Hepatic stellate cell (primary cell): ENCODE results near the gene MIF.
"Not testable (repeated sequence)": the region's sequence is repeated elsewhere in the genome, so short reads cannot be mapped to it uniquely, and the experiment has no call there.

ENCODE experiments used
- DNase-seq: peaks from one replicate; pipeline ENCODE4 v3.0.0; 2011; ENCODE audit warnings: low spot score

The MIF gene

DNA sequence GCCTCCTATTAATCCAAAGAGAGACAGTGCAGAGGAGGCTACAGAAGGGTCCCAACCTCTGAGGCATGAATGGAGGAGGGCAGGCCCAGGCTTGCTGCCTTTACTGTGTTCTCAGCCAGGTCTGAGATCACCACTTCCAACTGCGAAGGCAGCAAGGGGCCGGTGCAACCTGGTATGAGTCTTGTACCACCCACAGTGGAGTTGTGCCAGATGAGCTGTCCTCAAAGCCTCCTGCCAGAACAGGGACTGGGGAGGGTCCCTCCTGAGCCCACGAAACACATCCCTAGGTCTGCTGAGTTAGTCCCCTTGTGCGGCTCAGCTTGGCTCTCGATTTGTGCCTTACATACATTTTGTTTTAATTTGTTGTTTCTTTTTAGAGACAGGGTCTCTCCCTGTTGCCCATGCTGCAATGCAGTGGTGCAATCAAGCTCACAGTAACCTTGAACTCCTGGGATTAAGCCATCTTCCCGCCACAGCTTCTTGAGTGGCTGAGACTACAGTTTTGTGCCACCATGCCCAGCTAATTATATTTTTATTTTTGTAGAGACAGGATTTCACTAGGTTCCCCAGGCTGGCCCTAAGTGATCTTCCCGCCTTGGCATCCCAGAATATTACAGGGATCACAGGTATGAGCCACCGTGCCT, 9.3 kb downstream of the MIF start:
- DNase-seq = no peak

DNA sequence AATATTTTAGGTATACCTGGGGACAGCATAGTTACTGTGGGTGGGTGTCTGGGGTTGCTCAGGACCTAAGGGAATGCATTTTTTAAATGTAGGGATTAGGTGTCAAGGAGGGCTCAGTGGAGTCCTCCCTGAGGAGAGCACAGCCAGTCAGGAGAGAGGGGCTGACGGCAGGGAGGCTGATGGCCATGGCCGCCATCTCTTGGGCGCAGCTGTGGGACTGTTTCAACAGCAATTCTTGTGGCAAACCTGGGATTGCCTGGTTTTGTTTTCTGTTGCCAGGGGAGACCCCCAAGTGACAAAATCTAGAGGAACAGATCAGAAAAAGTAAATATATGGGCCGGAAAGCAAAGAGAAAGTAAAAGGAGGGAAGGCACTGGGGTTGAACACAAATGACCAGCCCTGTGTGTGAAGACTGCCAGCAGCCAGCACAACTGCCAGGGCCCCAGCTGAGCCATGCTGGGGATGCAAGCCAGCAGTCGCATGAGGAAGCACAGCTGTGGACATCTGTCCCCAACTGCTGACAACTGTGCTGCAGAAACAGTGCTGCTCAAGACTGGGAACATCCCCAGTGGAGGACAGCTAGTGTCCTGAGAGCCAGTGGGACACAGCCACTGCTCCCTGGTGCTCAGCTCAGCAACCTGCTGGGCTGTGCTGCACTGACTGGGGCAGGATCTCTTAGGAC, 10.5 kb downstream of the MIF start:
- no peak for DNase-seq

- no peak for DNase-seq
Observed at GRCh38 chr22:23906641-23907040, 12.5 kb downstream of the MIF start.

DNA sequence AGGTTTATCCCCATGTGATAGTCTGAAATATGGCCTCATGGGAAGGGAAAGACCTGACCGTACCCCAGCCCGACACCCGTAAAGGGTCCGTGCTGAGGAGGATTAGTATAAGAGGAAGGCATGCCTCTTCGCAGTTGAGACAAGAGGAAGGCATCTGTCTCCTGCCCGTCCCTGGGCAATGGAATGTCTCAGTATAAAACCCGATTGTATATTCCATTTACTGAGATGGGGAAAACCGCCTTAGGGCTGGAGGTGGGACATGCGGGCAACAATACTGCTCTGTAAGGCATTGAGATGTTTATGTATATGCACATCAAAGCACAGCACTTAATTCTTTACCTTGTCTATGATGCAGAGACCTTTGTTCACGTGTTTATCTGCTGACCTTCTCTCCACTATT, 13.2 kb downstream of the MIF start:
- DNase-seq = not testable (repeated sequence)

DNA sequence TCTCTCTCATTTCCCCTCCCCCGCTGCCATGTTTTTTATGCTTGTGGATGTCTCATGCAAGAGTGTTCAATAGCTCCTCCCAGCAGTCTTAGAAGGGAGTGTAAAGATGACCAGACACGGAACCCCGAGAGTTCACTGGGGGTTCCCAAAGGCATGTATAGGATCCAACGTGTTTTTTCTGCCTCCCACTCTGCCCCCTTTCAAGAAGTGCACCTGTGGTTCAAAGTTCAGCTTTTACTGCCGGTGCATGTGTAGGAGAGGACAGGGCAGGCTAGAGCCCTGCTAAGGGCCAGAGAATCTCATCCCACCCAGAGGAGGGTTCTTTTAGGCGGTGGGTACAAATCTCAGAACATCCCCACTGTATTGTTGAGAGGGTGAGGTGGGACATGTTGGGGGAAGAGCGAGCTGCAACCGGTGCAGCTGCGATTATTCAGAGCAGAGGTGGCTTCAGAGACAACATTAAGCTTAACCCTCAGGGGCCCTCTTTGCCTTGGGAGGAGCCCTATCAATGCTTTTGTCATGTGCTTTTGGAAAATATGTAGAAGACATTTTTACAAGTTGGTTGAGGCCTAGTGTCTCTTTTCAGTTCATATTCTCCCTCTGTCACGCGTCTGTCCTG, 14.5 kb downstream of the MIF start:
- DNase-seq = no peak

- peak; percentile 46 for DNase-seq
Observed at GRCh38 chr22:23909296-23909898, 15.2 kb downstream of the MIF start.

- no peak for DNase-seq
Observed at GRCh38 chr22:23910496-23911190, 16.5 kb downstream of the MIF start.

DNA sequence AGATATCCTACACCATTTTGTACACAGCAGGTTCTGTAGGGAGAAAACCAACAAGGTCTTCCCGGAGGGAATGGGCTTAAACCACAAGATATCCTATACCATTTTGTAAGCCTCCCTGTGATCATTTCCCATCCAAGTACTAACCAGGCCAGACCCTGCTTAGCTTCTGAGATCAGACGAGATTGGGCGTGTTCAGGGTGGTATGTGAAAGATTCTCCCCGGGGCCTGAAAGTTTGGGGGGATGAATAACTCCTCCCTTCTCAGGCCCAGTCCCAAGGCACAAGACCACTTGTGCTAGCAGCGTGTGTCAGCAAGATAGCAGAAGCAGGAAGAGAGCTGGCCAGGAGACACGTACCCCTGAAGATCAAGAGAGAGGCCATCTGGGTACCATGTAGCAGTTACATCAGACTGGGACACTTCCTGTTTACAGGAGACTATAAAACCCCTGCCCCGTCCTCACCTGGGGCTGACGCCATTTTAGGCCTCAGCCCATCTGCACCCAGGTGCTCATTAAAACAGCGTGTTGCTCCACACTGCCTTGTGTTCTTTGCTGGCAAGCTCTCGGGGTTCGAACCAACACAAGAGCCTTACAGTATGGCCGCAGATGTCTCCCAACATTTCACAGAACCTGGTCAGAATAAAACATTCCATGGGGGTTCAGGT, 17.3 kb downstream of the MIF start:
- DNase-seq = no peak

DNA sequence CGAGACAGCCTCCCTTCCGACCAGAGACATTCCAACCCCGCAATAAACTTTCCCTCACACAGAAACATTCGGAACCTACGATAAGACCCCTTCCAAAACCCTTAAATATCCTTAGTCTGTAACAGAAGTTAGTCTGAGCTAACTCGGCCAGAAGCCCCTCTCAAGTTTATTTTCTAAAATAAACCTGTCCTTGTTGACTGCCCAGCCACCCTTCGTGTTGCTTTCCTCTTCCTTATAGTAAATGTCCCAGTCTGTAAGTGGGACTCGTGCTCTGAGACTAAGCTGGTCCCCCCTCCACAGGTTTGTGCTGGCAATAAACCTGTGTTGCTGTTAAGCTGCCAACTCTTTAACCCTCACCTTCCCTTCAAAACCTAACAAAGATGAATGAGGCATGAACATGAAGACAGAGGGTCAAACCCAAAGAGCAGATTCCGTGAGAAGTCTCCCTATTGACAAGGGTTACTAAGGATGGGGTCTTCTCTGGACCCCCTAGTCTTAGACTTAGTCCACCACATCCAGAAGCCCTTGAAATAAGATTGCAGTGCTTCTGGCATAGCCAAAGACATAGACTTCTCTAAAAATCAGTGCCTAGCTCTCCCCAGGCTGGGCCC, 18.2 kb downstream of the MIF start:
- no peak for DNase-seq

DNA sequence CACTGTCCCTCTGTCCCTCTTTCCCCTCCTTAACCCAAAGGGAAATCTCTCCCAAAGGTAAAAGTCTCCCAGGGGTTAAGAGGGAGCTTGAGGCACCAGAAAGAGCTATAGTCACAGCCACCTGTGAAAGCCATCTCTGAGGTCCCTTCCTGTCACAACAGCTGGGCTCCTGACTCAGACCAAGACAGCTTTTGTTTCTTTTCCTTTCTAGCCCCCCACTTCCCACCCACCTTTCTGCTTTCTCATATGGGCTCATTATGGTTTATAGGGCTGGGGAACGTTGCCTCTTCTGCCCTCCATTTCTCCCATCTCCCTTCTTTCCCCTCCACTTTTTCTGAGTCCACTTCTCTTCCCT, 19.1 kb downstream of the MIF start:
- no peak for DNase-seq

- peak; percentile 99 for DNase-seq
Observed at GRCh38 chr22:23913661-23914353, 19.6 kb downstream of the MIF start.

DNA sequence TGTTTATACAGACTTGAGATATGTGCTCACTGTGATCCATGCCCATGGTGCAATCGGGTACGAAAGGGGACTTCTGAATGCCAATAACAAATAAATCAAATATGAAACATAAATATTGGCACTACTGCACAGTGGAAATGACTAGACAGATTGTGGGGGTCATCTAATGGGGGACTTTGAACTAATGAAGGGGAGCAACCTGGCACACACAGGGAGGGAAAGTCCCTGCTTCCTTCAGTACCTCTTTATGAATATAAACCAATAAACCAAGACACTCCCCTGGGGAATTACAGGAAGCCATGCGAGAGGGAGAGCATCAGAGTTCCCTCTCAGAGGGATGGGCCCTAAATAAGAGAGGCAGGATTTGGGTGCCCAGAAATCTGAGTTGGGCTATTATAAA, 21.1 kb downstream of the MIF start:
- no peak for DNase-seq

GRCh38 chr22:23920267-23920611, 26.1 kb downstream of the MIF start:
- not testable (repeated sequence) for DNase-seq

DNA sequence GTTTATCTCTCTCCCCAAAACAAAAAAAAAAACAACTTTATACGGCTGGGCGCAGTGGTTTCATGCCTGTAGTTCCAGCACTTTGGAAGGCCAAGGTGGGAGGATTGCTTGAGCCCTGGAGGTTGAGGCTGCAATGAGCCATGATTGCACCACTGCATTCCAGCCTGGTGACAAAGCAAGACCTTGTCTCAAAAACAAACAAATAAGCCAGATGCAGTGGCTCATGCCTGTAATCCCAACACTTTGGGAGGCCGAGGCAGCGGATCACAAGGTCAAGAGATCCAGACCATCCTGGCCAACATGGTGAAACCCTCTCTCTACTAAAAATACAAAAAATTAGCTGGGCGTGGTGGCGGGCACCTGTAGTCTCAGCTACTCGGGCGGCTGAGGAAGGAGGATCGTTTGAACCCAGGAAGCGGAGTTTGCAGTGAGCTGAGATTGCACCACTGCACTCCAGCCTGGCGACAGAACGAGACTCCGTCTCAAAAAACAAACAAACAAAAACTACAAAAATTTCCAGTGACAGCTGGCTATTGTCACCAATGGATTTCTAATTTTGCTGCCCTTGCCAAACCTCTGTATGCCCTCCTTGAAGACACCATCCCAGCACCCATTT, 27.5 kb downstream of the MIF start:
- DNase-seq = not testable (repeated sequence)

GRCh38 chr22:23922921-23923320, 28.7 kb downstream of the MIF start:
- DNase-seq = no peak

GRCh38 chr22:23925020-23925606, 30.9 kb downstream of the MIF start:
- no peak for DNase-seq

GRCh38 chr22:23926561-23926960, 32.4 kb downstream of the MIF start:
- no peak for DNase-seq

DNA sequence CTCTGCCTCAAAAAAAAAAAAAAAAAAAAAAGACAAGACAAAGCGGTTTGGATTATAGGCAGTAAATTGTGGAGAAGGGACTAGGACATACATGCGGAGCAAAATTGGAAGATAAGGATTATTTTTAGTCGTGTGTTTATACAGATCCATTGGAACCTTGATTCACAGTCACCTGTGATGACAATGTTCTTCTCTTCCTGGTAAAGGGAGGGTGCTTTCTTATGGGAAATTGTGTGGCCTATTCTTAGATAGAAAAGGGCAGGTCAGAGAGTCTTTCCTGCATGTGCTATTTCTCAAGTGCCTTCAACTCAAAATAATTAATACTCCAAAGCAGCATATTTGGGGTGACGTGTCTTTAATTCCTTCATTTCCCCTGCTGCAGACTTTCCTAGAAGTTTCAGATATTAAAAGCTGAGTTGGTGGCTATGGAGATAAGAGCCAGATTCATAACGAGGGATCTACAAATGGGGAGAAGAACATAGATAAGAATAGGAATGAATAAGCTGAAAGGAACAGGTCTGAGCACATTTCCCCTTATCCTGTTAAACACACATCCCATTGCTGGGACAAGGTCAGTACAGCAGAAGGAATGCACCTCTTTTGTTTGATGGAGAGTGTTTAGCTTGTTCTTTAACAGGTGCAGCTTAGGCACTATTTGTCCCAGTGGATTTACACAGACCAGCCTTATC, 44.3 kb downstream of the MIF start:
- DNase-seq = no peak

DNA sequence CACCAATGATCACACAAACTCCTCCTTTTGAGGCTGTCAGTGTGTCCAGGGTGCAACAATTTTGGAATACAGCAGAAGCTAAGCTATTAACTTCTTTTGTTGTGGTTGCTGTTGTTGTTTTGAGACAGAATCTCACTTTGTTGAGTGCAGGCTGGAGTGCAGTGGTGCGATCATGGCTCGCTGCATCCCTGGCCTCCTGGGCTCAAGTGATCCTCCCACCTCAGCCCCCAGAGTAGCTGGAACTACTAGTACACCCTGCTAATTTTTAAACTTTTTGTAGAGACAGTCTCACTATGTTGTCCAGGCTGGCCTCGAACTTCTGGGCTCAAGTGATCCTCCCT, 44.8 kb downstream of the MIF start:
- DNase-seq = no peak

DNA sequence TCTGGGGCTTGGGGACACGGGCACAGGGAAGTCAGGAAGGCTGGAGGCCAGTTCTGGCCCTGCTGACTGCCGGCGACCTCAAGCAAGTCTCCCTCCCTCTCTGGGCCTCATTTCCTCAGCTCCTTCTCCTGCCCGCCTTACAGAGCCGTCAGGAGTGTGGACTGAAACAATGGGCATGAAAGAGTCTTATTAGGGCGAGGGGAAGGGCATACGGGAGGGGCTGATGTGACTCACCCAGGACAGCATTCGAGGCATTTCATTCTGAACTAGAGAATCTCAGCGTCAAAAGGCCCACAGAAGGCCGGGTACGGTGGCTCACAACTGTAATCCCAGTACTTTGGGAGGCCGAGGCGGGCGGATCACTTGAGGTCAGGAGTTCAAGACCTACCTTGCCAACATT, 46.0 kb downstream of the MIF start:
- DNase-seq = not testable (repeated sequence)
